Measurements from ENCODE around the gene PIK3R1.

DNA sequence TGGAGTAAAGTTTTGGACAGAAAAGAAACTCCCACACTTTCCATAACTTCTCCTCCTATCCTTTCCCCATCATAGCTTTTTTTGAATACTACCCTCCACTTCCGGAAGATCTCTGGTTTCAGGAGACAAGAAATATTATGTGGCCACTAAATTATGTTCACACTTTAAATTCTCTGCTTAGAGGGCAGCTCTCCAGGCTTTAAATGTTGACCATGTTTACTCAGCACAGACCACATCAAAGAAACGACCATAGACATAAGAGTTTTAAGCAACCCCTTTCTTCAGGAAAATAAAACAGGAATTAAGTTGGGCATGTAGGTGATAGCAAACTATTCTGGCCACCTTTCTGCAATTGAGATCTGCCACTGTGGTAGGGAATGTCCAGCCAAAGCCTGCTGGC lies 97.8 kb downstream of the PIK3R1 start:
- TF ChIP-seq, protein P1, sequence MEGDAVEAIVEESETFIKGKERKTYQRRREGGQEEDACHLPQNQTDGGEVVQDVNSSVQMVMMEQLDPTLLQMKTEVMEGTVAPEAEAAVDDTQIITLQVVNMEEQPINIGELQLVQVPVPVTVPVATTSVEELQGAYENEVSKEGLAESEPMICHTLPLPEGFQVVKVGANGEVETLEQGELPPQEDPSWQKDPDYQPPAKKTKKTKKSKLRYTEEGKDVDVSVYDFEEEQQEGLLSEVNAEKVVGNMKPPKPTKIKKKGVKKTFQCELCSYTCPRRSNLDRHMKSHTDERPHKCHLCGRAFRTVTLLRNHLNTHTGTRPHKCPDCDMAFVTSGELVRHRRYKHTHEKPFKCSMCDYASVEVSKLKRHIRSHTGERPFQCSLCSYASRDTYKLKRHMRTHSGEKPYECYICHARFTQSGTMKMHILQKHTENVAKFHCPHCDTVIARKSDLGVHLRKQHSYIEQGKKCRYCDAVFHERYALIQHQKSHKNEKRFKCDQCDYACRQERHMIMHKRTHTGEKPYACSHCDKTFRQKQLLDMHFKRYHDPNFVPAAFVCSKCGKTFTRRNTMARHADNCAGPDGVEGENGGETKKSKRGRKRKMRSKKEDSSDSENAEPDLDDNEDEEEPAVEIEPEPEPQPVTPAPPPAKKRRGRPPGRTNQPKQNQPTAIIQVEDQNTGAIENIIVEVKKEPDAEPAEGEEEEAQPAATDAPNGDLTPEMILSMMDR (IDR thresholded peaks at IDR 0.05): no peak
- TF ChIP-seq POLR2AphosphoS5 (IDR thresholded peaks at IDR 0.05) (no peak), POLR2A (IDR thresholded peaks at IDR 0.05; ENCODE audit: low read depth) (no peak)
